Trophoblast cell (in vitro differentiated cells and primary cell): Measurements from ENCODE around the gene SAP30BP.

Source experiments
- DNase-seq, 2 donors: peaks; one replicate each; pipeline ENCODE4 v3.0.0-alpha.2; 2016
- H2AFZ ChIP-seq: 2 replicates; pipeline ENCODE4 v1.6.1; 2013; ENCODE audit warnings: low read length, moderate library complexity, mild to moderate bottlenecking; ENCODE audit not compliant: insufficient read depth, poor library complexity
- H2AK5ac ChIP-seq: 2 replicates; pipeline ENCODE4 v1.6.1; 2013; ENCODE audit warnings: mild to moderate bottlenecking, low read length
- H2BK120ac ChIP-seq: 2 replicates; pipeline ENCODE4 v1.6.1; 2013; ENCODE audit warnings: low read length, mild to moderate bottlenecking, moderate library complexity; ENCODE audit not compliant: insufficient read depth, poor library complexity
- H2BK12ac ChIP-seq: 2 replicates; pipeline ENCODE4 v1.6.1; 2013; ENCODE audit warnings: mild to moderate bottlenecking, low read length, moderate library complexity
- H2BK5ac ChIP-seq: 2 replicates; pipeline ENCODE4 v1.6.1; 2013; ENCODE audit warnings: low read length, low read depth, moderate library complexity, mild to moderate bottlenecking; ENCODE audit not compliant: poor library complexity
- H3K14ac ChIP-seq: 2 replicates; pipeline ENCODE4 v1.6.1; 2013; ENCODE audit warnings: mild to moderate bottlenecking, low read length
- H3K18ac ChIP-seq: 2 replicates; pipeline ENCODE4 v1.6.1; 2013; ENCODE audit warnings: mild to moderate bottlenecking, low read length
- H3K23ac ChIP-seq: 2 replicates; pipeline ENCODE4 v1.6.1; 2013; ENCODE audit warnings: low read length
- H3K27ac ChIP-seq: 2 replicates; pipeline ENCODE4 v1.5.1; 2013; ENCODE audit warnings: low read depth, mild to moderate bottlenecking, inconsistent platforms, low read length, moderate library complexity
- H3K27me3 ChIP-seq: 2 replicates; pipeline ENCODE4 v1.6.1; 2013; ENCODE audit warnings: inconsistent platforms, mild to moderate bottlenecking, low read length, moderate library complexity; ENCODE audit not compliant: insufficient read depth
- H3K36me3 ChIP-seq, 2 experiments: 1 replicate in 1 of 2; 2 replicates in 1 of 2; pipeline ENCODE4 v1.6.1; 2013; ENCODE audit warnings: low read length in 2 of 2, mild to moderate bottlenecking in 2 of 2, moderate library complexity in 1 of 2; ENCODE audit not compliant: insufficient read depth in 2 of 2, control insufficient read depth in 1 of 2
- H3K4ac ChIP-seq: 2 replicates; pipeline ENCODE4 v1.6.1; 2013; ENCODE audit warnings: low read depth, mild to moderate bottlenecking, low read length, moderate library complexity
- H3K4me1 ChIP-seq, 2 experiments: 1 replicate in 1 of 2; 2 replicates in 1 of 2; pipeline ENCODE4 v1.6.1; 2013; ENCODE audit warnings: low read length in 2 of 2, mild to moderate bottlenecking in 2 of 2, moderate library complexity in 1 of 2; ENCODE audit not compliant: insufficient read depth in 2 of 2, control insufficient read depth in 1 of 2
- H3K4me2 ChIP-seq: 2 replicates; pipeline ENCODE4 v1.6.1; 2013; ENCODE audit warnings: inconsistent platforms, mild to moderate bottlenecking, low read length, moderate library complexity
- H3K4me3 ChIP-seq: 2 replicates; pipeline ENCODE4 v1.5.1; 2013; ENCODE audit warnings: mild to moderate bottlenecking, low read depth, low read length, inconsistent platforms
- H3K79me1 ChIP-seq: one replicate; pipeline ENCODE4 v1.6.1; 2013; ENCODE audit warnings: low read length
- H3K79me2 ChIP-seq: 2 replicates; pipeline ENCODE4 v1.6.1; 2013; ENCODE audit warnings: low read length, mild to moderate bottlenecking; ENCODE audit not compliant: control insufficient read depth, insufficient read depth, poor library complexity
- H3K9ac ChIP-seq: 2 replicates; pipeline ENCODE4 v1.6.1; 2013; ENCODE audit warnings: mild to moderate bottlenecking, low read length
- H3K9me3 ChIP-seq: 2 replicates; pipeline ENCODE4 v1.6.1; 2013; ENCODE audit warnings: low read depth, mild to moderate bottlenecking, control low read depth, inconsistent platforms, low read length; ENCODE audit not compliant: insufficient read depth
- H4K12ac ChIP-seq: 2 replicates; pipeline ENCODE4 v1.6.1; 2013; ENCODE audit warnings: low read depth, mild to moderate bottlenecking, low read length, moderate library complexity
- H4K8ac ChIP-seq: 2 replicates; pipeline ENCODE4 v1.6.1; 2013; ENCODE audit warnings: low read depth, mild to moderate bottlenecking, low read length, moderate library complexity
- H4K91ac ChIP-seq: one replicate; pipeline ENCODE4 v1.6.1; 2013; ENCODE audit warnings: low read depth, mild to moderate bottlenecking, low read length, moderate library complexity
- WGBS: extraction: QIAGEN DNeasy Blood & Tissue Kit; methylation state at CpG from one replicate; pipeline ENCODE4 v1.1.7; 2013; ENCODE audit warnings: missing lambda C conversion rate; ENCODE audit not compliant: insufficient read length, insufficient coverage; ENCODE audit errors: extremely low coverage; 5-methylcytosine and 5-hydroxymethylcytosine counted together

The SAP30BP gene

DNA sequence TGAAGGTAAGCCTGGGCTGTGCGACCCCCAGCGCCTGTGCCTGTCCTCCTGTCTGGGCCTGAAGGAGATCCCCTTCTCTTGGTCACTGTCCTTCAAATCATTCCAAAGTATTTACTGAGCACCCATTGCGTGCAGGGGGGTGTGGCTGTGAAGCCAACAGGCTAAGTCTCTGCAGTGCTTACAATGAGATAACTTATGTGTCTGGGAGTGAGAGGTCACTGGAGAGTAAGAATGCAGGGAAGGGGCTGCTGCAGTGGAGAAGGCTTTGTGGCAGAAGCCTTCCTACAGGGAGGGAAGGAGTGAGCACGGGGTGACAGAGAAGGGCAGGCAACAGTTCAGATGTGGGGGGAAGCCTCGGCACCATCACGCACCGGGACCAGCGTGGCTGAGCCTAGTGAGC, 45.1 kb upstream of the SAP30BP start:
- Histone ChIP-seq H3K4ac (no peak overlapping the region), H2BK120ac (no peak overlapping the region), H3K4me2 (no peak overlapping the region), H4K8ac (no peak overlapping the region), H2BK5ac (no peak overlapping the region), H3K14ac (no peak overlapping the region), H2BK12ac (no peak overlapping the region), H3K18ac (no peak overlapping the region), H4K12ac (no peak overlapping the region), H3K23ac (no peak overlapping the region), H3K79me2 (no peaks in the 10 kb centered on the region), H3K36me3 (peaks cover 6 to 10% of the 10 kb centered on the region in 2 experiments), H3K9me3 (peaks cover 8% of the 10 kb centered on the region), H3K9ac (no peak overlapping the region), H2AFZ (no peak overlapping the region), H3K27ac (no peak overlapping the region), H2AK5ac (no peak overlapping the region), H3K4me1 (no peaks in the 10 kb centered on the region), H3K27me3 (no peaks in the 10 kb centered on the region), H3K79me1 (no peaks in the 10 kb centered on the region), H3K4me3 (no peak overlapping the region), H4K91ac (no peak overlapping the region)
- DNase-seq, result peak in 1 of 2 donors; percentile 21
- no CpG with 5 or more reads among the region's 8 CpGs for WGBS

DNA sequence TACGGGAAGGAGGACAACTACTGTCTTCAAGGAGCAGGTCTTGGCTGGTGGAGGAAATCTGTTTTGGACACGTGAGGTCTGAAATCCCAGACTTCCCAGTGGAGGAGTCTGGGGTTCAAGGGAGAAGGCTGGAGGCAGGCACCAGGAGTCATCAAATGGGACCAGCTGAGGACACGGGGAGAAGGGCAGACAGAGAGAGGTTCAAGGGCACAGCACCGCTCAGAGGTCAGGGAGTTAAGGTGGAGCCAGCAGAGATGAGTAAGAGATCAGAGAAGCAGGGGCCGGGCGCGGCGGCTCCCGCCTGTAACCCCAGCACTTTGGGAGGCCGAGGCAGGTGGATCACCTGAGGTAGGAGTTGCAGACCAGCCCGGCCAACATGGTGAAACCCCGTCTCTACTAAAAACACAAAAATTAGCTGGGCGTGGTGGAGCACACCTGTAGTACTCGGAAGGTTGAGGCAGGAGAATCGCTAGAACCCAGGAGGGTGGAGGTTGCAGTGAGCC, 44.3 kb upstream of the SAP30BP start:
- Histone ChIP-seq H3K9ac (no peak overlapping the region), H2AFZ (no peak overlapping the region), H4K8ac (no peak overlapping the region), H3K4ac (no peak overlapping the region), H2BK120ac (no peak overlapping the region), H2BK12ac (no peak overlapping the region), H4K12ac (no peak overlapping the region), H3K4me1 (no peaks in the 10 kb centered on the region), H3K9me3 (peaks cover 8% of the 10 kb centered on the region), H3K79me1 (no peaks in the 10 kb centered on the region), H4K91ac (no peak overlapping the region), H3K23ac (no peak overlapping the region), H3K36me3 (peaks cover 10% of the 10 kb centered on the region in 2 experiments), H3K4me3 (no peak overlapping the region), H3K18ac (no peak overlapping the region), H3K27ac (no peak overlapping the region), H3K79me2 (no peaks in the 10 kb centered on the region), H3K27me3 (no peaks in the 10 kb centered on the region), H3K14ac (no peak overlapping the region), H2BK5ac (no peak overlapping the region), H2AK5ac (no peak overlapping the region), H3K4me2 (no peak overlapping the region)
- no CpG with 5 or more reads among the region's 15 CpGs for whole genome bisulfite sequencing
- DNase-seq, result no peak

DNA sequence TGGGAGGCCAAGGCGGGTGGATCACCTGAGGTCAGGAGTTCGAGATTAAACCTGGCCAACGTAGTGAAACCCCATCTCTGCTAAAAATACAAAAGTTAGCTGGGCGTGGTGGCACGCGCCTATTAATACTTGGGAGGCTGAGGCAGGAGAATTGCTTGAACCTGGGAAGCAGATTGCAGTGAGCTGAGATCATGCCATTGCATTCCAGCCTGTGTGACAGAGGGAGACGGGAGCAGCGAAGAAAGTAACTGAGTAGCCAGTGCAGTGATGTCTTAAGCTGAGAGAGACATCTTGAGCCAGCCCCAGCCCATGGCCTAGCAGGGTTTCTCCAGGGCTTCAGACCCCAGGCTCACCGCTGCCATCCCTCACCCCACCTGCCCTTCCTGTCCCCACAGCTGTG, 43.8 kb upstream of the SAP30BP start:
- Histone ChIP-seq H3K4me3 (no peak overlapping the region), H3K79me2 (no peaks in the 10 kb centered on the region), H3K9me3 (peaks cover 8% of the 10 kb centered on the region), H4K91ac (no peak overlapping the region), H3K4ac (no peak overlapping the region), H3K27ac (no peak overlapping the region), H3K4me1 (no peaks in the 10 kb centered on the region), H3K18ac (no peak overlapping the region), H4K8ac (no peak overlapping the region), H3K36me3 (peaks cover 10 to 13% of the 10 kb centered on the region in 2 experiments), H3K4me2 (no peak overlapping the region), H2AK5ac (no peak overlapping the region), H3K9ac (no peak overlapping the region), H3K27me3 (no peaks in the 10 kb centered on the region), H2AFZ (no peak overlapping the region), H4K12ac (no peak overlapping the region), H2BK5ac (no peak overlapping the region), H2BK12ac (no peak overlapping the region), H3K14ac (no peak overlapping the region), H3K23ac (no peak overlapping the region), H3K79me1 (no peaks in the 10 kb centered on the region), H2BK120ac (no peak overlapping the region)
- peak in 1 of 2 donors; percentile 58 for DNase-seq
- WGBS, result no CpG with 5 or more reads among the region's 9 CpGs

DNA sequence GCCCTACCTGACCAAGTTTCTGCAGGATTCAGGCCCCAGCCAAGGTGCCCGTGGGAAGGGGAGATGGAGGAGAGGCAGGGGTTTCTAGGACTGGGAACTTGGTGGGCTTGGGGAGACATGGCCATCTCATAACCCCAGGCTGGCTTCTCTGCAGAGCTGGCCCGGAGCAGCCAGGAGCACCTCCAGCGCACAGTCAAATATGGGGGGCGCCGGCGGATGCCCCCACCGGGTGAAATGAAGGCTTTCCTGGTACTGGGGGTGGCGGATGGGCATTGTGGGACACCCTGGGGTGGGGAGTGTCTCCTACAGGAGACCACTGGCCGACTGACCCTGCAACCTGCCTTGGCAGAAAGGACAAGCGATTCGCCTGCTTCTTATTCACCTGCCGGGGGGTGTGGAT, 43.1 kb upstream of the SAP30BP start:
- Histone ChIP-seq H3K4me1 (no peaks in the 10 kb centered on the region), H2BK12ac (no peak overlapping the region), H2BK5ac (no peak overlapping the region), H3K23ac (no peak overlapping the region), H4K12ac (no peak overlapping the region), H3K27me3 (no peaks in the 10 kb centered on the region), H3K79me1 (no peaks in the 10 kb centered on the region), H3K9me3 (peaks cover 8% of the 10 kb centered on the region), H2AK5ac (no peak overlapping the region), H4K91ac (no peak overlapping the region), H3K79me2 (no peaks in the 10 kb centered on the region), H3K14ac (no peak overlapping the region), H3K4ac (no peak overlapping the region), H3K4me3 (no peak overlapping the region), H3K9ac (no peak overlapping the region), H3K27ac (no peak overlapping the region), H3K4me2 (no peak overlapping the region), H4K8ac (no peak overlapping the region), H2AFZ (no peak overlapping the region), H3K36me3 (peaks cover 13% of the 10 kb centered on the region in 2 experiments), H2BK120ac (no peak overlapping the region), H3K18ac (no peak overlapping the region)
- WGBS, result no CpG with 5 or more reads among the region's 12 CpGs
- no peak for DNase-seq
